Calu3 (cell line): ENCODE data around the gene ECE2. TPM values are rescaled to one million over a fixed set of nuclear protein-coding genes. Genes with fewer than 3 reads are reported as not detected.
A peak's percentile ranks its signal among the peaks of the same experiment; 100 is the strongest.

Experiments
- BruUV-seq: library from RNA; stranded (reverse); fragments of 400-500 nt; replicated peaks from 2 replicates; lab custom pipeline; 2021; lab: Mats Ljungman, UMichigan
- CTCF ChIA-PET: fragments of 300-600 bp; sonication (Branson Sonifier 250); formaldehyde crosslinking; loops from one replicate; lab custom pipeline; 2022; ENCODE audit warnings: antibody characterized with exemption; lab: Charles Lee
- DNase-seq: peaks from one replicate; pipeline ENCODE4 v3.0.0; 2022
- H3K27ac Mint-ChIP-seq: one replicate; pipeline ENCODE4 v1.8.0; 2022; ENCODE audit warnings: mixed read lengths; ENCODE audit not compliant: unreplicated experiment
- H3K27me3 Mint-ChIP-seq: one replicate; pipeline ENCODE4 v1.8.0; 2022; ENCODE audit warnings: mixed read lengths; ENCODE audit not compliant: unreplicated experiment
- H3K36me3 Mint-ChIP-seq: one replicate; pipeline ENCODE4 v1.8.0; 2022; ENCODE audit warnings: mild to moderate bottlenecking, moderate library complexity, mixed read lengths; ENCODE audit not compliant: insufficient read depth, unreplicated experiment
- H3K4me1 Mint-ChIP-seq: one replicate; pipeline ENCODE4 v1.8.0; 2022; ENCODE audit warnings: mild to moderate bottlenecking, low read depth, mixed read lengths; ENCODE audit not compliant: unreplicated experiment
- H3K4me3 Mint-ChIP-seq: one replicate; pipeline ENCODE4 v1.8.0; 2022; ENCODE audit warnings: mild to moderate bottlenecking, low read depth, moderate library complexity, mixed read lengths; ENCODE audit not compliant: unreplicated experiment
- H3K9me3 Mint-ChIP-seq: one replicate; pipeline ENCODE4 v1.8.0; 2022; ENCODE audit warnings: low read depth, mixed read lengths; ENCODE audit not compliant: unreplicated experiment
- CTCF ChIP-seq: fragments of 200-600 bp; IDR thresholded peaks from one replicate; pipeline ENCODE4 v1.8.0; 2022; ENCODE audit warnings: antibody characterized with exemption; ENCODE audit not compliant: unreplicated experiment
- intact Hi-C: fragments of 100-400 bp; cut with micrococcal nuclease; formaldehyde crosslinking; loops from one replicate; pipeline ENCODE4 v1.10.0; 2022; ENCODE audit not compliant: unreplicated experiment
- total RNA-seq: library from RNA; stranded (reverse); gene quantifications from 2 replicates; pipeline ENCODE4 v1.2.3, GENCODE V29; 2022

Gene ECE2
- total RNA-seq, 1 experiment from 2014 or later = not detected

- Mint-ChIP-seq H3K9me3 (no peaks in the 10 kb centered on the region), H3K4me1 (peaks cover 61% of the 10 kb centered on the region), H3K27me3 (no peaks in the 10 kb centered on the region), H3K4me3 (peak overlapping the region; percentile 8), H3K36me3 (peaks cover 98% of the 10 kb centered on the region), H3K27ac (peak overlapping the region; percentile 43)
- TF ChIP-seq CTCF = no peak
- no peak for DNase-seq
- no TSS peak for BruUV-seq
- CTCF ChIA-PET = no interaction called here
- intact Hi-C loops = no loop called here
These were observed 57.9 kb downstream of the ECE2 start for GRCh38 chr3:184333700-184334099.

GRCh38 chr3:184334470-184335158, 58.8 kb downstream of the ECE2 start:
- CTCF ChIA-PET = interaction anchor here (0.9 kb wide), 1 partner anchor 29 kb away, joined by 3 read pairs; no protein-coding TSS in a partner anchor
- no TSS peak for BruUV-seq
- intact Hi-C loops = no loop called here

GRCh38 chr3:184335291-184335660, 59.5 kb downstream of the ECE2 start:
- no TSS peak for BruUV-seq
- no peak for TF ChIP-seq CTCF
- no peak for DNase-seq
- Mint-ChIP-seq H3K9me3 (no peaks in the 10 kb centered on the region), H3K27ac (peak overlapping the region; percentile 43), H3K4me1 (peaks cover 48% of the 10 kb centered on the region), H3K36me3 (peaks cover 83% of the 10 kb centered on the region), H3K4me3 (peak overlapping the region; percentile 86), H3K27me3 (no peaks in the 10 kb centered on the region)
- CTCF ChIA-PET = interaction anchor here (0.6 to 0.9 kb wide), 2 partner anchors 10 to 30 kb away, joined by 3 read pairs; no protein-coding TSS in a partner anchor
- intact Hi-C loops = no loop called here

More at GRCh38 chr3:184334470-184335158, 58.8 kb downstream of the ECE2 start:
- H3K4me1 Mint-ChIP-seq = peaks cover 52% of the 10 kb centered on the region
- no peaks in the 10 kb centered on the region for H3K27me3 Mint-ChIP-seq
- H3K4me3 Mint-ChIP-seq = peak overlapping the region; percentile 8
- TF ChIP-seq CTCF = no peak
- H3K27ac Mint-ChIP-seq = peak overlapping the region; percentile 43
- no peaks in the 10 kb centered on the region for H3K9me3 Mint-ChIP-seq
- DNase-seq = peak; percentile 53
- H3K36me3 Mint-ChIP-seq = peaks cover 90% of the 10 kb centered on the region

- TSS peak; percentile 26 for BruUV-seq
- intact Hi-C loops = no loop called here
- Mint-ChIP-seq H3K36me3 (peaks cover 77% of the 10 kb centered on the region), H3K27ac (peak overlapping the region; percentile 43), H3K4me3 (peak overlapping the region; percentile 86), H3K4me1 (peaks cover 52% of the 10 kb centered on the region), H3K9me3 (no peaks in the 10 kb centered on the region), H3K27me3 (no peaks in the 10 kb centered on the region)
- peak; percentile 97 for DNase-seq
- CTCF ChIA-PET = interaction anchor here (0.6 to 0.9 kb wide), 2 partner anchors 10 to 31 kb away, joined by 3 read pairs; no protein-coding TSS in a partner anchor
- no peak for TF ChIP-seq CTCF
These were observed 60.1 kb downstream of the ECE2 start for GRCh38 chr3:184335661-184336546.
